PC-3 (cell line): ENCODE results near the gene VAMP3. TPM values are rescaled to one million over a fixed set of nuclear protein-coding genes. Genes with fewer than 3 reads are reported as not detected.
A peak's percentile ranks its signal among the peaks of the same experiment; 100 is the strongest.

Experiments
- ATAC-seq: fragments of 200-7000 bp; cut with Tn5 transposase; 2 replicates; pipeline ENCODE4 v1.9.1; 2020; ENCODE audit warnings: mild to moderate bottlenecking, moderate library complexity
- Bru-seq: library from RNA; stranded (reverse); fragments of 400-500 nt; gene quantifications from one replicate; lab custom pipeline; 2021; lab: Mats Ljungman, UMichigan
- BruChase-seq, 2 experiments: library from RNA; stranded (reverse); fragments of 400-500 nt; gene quantifications; one replicate each; lab custom pipeline; 2021; lab: Mats Ljungman, UMichigan
- BruUV-seq: library from RNA; stranded (reverse); fragments of 400-500 nt; replicated peaks from 2 replicates; lab custom pipeline; 2021; lab: Mats Ljungman, UMichigan
- CTCF ChIA-PET: fragments of 300-600 bp; sonication (Branson Sonifier 250); formaldehyde crosslinking; loops from one replicate; lab custom pipeline; 2022; ENCODE audit warnings: antibody characterized with exemption; lab: Charles Lee
- POLR2A ChIA-PET: fragments of 300-600 bp; sonication (Branson Sonifier 250); formaldehyde crosslinking; loops from one replicate; lab custom pipeline; 2022; ENCODE audit warnings: antibody characterized with exemption; ENCODE audit not compliant: unreplicated experiment; lab: Charles Lee
- DNase-seq: peaks from one replicate; pipeline ENCODE4 v3.0.0-alpha.2; 2015
- H2AFZ ChIP-seq: fragments of 300-600 bp; sonication (generic); 2 replicates; pipeline ENCODE4 v1.6.0; 2016; ENCODE audit warnings: antibody characterized with exemption, low read length
- H3F3A ChIP-seq: fragments of 300-600 bp; sonication (generic); one replicate; pipeline ENCODE4 v1.6.0; 2017; ENCODE audit warnings: antibody characterized with exemption, low read length, control low read depth, mild to moderate bottlenecking; ENCODE audit not compliant: unreplicated experiment
- H3K27ac ChIP-seq: fragments of 300-600 bp; sonication (generic); 2 replicates; pipeline ENCODE4 v1.5.1; 2016; ENCODE audit warnings: mild to moderate bottlenecking, low read length
- H3K27me3 ChIP-seq: fragments of 300-600 bp; sonication (generic); 2 replicates; pipeline ENCODE4 v1.6.1; 2016; ENCODE audit warnings: low read length, mixed read lengths
- H3K36me3 ChIP-seq: fragments of 300-600 bp; sonication (generic); 2 replicates; pipeline ENCODE4 v1.6.1; 2016; ENCODE audit warnings: low read depth, mixed run types, low read length, mixed read lengths
- H3K4me1 ChIP-seq: fragments of 300-600 bp; sonication (generic); 2 replicates; pipeline ENCODE4 v1.5.1; 2016; ENCODE audit warnings: low read length; ENCODE audit not compliant: insufficient read depth
- H3K4me2 ChIP-seq: fragments of 300-600 bp; sonication (generic); 2 replicates; pipeline ENCODE4 v1.6.0; 2016; ENCODE audit warnings: low read length
- H3K4me3 ChIP-seq: fragments of 300-600 bp; sonication (generic); 2 replicates; pipeline ENCODE4 v1.5.1; 2016; ENCODE audit warnings: mild to moderate bottlenecking, low read length, mixed read lengths
- H3K79me2 ChIP-seq: fragments of 300-600 bp; sonication (generic); 2 replicates; pipeline ENCODE4 v1.6.1; 2017; ENCODE audit warnings: low read length, mixed read lengths
- H3K9ac ChIP-seq: fragments of 300-600 bp; sonication (generic); 2 replicates; pipeline ENCODE4 v1.6.0; 2016; ENCODE audit warnings: mild to moderate bottlenecking, low read length
- H3K9me2 ChIP-seq: fragments of 300-600 bp; sonication (generic); replicated peaks from 2 replicates; pipeline ENCODE4 v1.6.1; 2016; ENCODE audit warnings: mixed run types, low read length, mixed read lengths
- H3K9me3 ChIP-seq: fragments of 300-600 bp; sonication (generic); 2 replicates; pipeline ENCODE4 v1.6.1; 2016; ENCODE audit warnings: low read length, mixed read lengths
- H4K20me1 ChIP-seq: fragments of 300-600 bp; sonication (generic); 2 replicates; pipeline ENCODE4 v1.6.1; 2016; ENCODE audit warnings: low read length, mixed read lengths
- CTCF ChIP-seq: fragments of 300-600 bp; sonication (generic); conservative IDR thresholded peaks from 2 replicates; pipeline ENCODE4 v1.5.1; 2017; ENCODE audit warnings: antibody characterized with exemption, low read depth, mild to moderate bottlenecking, low read length
- EZH2 ChIP-seq: fragments of 300-600 bp; sonication (generic); IDR thresholded peaks from one replicate; pipeline ENCODE4 v1.6.1; 2017; ENCODE audit warnings: antibody characterized with exemption, mild to moderate bottlenecking, low read length; ENCODE audit not compliant: unreplicated experiment
- EZH2phosphoT487 ChIP-seq: fragments of 300-600 bp; sonication (generic); IDR thresholded peaks from 2 replicates; pipeline ENCODE4 v1.6.1; 2018; ENCODE audit warnings: mild to moderate bottlenecking, antibody characterized with exemption, low read length, borderline replicate concordance
- intact Hi-C: fragments of 100-400 bp; cut with micrococcal nuclease; formaldehyde crosslinking; loops from 2 replicates; pipeline ENCODE4 v1.9.0; 2023
- long read RNA-seq: library from polyadenylated mRNA; unstranded; transcript quantifications from one replicate; pipeline ENCODE4 v2.0.0, GENCODE V29; 2021; ENCODE audit not compliant: unreplicated experiment
- total RNA-seq: library from RNA; depleted of rRNA; stranded (reverse); fragments of >200 nt; gene quantifications from 2 replicates; pipeline ENCODE4 v1.2.3, GENCODE V29; 2014; rRNA removed

Gene VAMP3, protein sequence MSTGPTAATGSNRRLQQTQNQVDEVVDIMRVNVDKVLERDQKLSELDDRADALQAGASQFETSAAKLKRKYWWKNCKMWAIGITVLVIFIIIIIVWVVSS
- total RNA-seq (64.2 and 67.2 TPM in 2 replicates), Bru-seq, nascent RNA (percentile 91 among the genes with signal in this experiment), BruChase-seq, experiment 1, labeled RNA remaining after a 6-hour chase (percentile 98 among the genes with signal in this experiment), BruChase-seq, experiment 2, labeled RNA remaining after a 2-hour chase (percentile 97 among the genes with signal in this experiment)
- long read RNA-seq, transcript VAMP3-201 (5 exons, 2,205 nt) = major isoform, 123 of 194 reads
- long read RNA-seq, transcript VAMP3-202 (5 exons, 954 nt) = minor isoform, 16 of 194 reads
- long read RNA-seq, partial matches to known transcripts = 50 of 194 reads
- long read RNA-seq, other reads (novel, unspliced or antisense) = 5 of 194 reads

DNA sequence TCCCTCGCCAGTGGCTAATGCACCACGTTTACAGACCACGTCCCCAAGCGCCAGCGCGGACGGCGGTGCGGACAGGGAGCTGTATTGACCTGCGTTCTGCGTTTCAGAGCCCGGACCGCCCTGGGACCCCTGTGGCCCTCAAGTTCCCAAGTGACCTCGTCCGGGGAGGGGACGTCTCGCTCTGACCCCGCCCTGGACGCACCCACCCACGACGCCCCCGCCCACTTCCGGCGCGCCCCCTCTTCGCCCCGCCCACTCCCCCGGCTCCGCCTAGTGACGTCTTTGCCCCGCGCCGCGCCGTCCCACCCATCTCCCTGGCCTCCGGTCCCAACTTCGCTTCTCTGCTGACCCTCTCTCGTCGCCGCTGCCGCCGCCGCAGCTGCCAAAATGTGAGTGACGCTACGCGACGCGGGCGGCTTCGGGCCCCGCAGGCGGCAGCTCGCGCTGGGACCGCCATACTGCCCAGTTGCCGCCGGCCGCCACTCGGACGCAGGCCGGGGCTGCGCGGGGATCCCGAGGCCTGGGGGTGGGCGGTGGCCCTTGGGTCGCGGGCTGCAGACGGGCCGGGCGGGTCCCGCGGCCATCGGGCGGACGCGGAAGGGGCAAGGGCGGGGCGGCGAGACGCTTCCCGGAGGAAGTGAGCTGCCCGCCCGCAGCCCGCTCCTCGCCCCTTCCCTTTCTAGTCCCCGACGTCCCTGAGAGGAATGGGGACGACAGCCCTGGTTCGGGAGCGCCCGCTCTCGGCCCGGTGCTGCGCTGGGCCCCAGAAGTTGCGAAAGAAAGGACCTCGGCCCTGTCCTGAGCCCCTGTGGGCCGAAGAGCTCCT is at the start of gene VAMP3:
VAMP3 (plus strand) TSS at position 300 of the 826 bp plus-strand sequence; CDS start at position 388, 88 bp downstream.
- Histone ChIP-seq H4K20me1 (peaks cover 8% of the 10 kb centered on the region; the same call in 1 of the 2 replicates), H3K27ac (peak within 1 kb of the TSS; percentile 31; the same call in 1 of the 2 replicates), H3K4me2 (peak within 1 kb of the TSS; percentile 99), H3K9me3 (no peaks in the 10 kb centered on the region), H3K4me1 (peaks cover 13% of the 10 kb centered on the region; the same call in 1 of the 2 replicates), H3K36me3 (peaks cover 7% of the 10 kb centered on the region; the same call in 1 of the 2 replicates), H3K9ac (peak within 1 kb of the TSS; percentile 87), H3K27me3 (peaks cover 11% of the 10 kb centered on the region; the same call in 1 of the 2 replicates), H3K4me3 (peak within 1 kb of the TSS; percentile 96), H3K9me2 (no peaks in the 10 kb centered on the region), H3K79me2 (peaks cover 45% of the 10 kb centered on the region), H3F3A (no peaks in the 10 kb centered on the region), H2AFZ (peak within 1 kb of the TSS; percentile 100)
- intact Hi-C loops = no loop called here
- ChIA-PET CTCF (interaction anchor here (0.6 kb wide), 1 partner anchor 82 kb away, joined by 3 read pairs; the partner anchor contains the start of gene UTS2), POLR2A (no interaction called here)
- peak; percentile 59 for DNase-seq
- TF ChIP-seq CTCF = no peak
- no peak for TF ChIP-seq EZH2phosphoT487
- no peak for TF ChIP-seq EZH2
- ATAC-seq = peak; percentile 82
- no TSS peak for BruUV-seq

DNA sequence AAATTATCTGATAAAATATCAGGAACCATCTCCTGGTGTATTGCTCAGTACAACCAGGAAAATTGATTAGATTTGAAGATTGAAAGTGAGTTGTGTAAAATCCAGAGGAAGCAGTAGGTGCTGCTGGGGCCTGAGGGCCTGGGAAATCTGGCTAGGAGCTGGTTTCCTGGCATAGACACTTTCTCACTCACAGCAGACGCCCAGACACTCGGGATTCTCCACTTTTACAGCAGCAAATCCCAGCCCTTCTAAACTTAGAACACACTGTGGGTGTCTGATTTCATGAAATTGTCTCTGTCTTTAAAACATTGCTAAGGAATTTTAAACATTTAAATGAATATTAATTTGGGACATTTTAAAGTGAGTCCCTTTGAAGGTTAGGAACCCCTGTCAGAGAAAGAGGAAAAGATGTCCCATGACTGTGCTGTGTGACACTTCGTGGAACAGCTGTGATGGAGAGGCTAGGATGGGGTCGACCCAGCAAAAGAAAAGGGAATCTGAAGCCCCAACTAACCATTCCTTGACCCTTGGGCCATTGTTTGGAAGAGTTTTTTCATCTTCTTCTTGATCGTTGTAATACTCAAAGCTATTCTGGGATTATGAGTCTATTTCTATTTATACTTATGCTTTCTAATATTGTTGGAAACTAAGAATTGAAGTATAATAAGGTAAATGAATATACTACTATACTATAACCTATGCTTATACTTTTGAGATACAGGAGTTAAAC is 49.0 kb upstream of the VAMP3 start:
- H3K36me3 ChIP-seq = no peaks in the 10 kb centered on the region
- H4K20me1 ChIP-seq = no peaks in the 10 kb centered on the region
- no peak overlapping the region for H3K9ac ChIP-seq
- H3K27ac ChIP-seq = no peak overlapping the region
- H3K4me2 ChIP-seq = no peak overlapping the region
- H3K4me3 ChIP-seq = no peak overlapping the region
- POLR2A ChIA-PET = no interaction called here
- H3K9me3 ChIP-seq = no peaks in the 10 kb centered on the region
- no TSS peak for BruUV-seq
- H3K4me1 ChIP-seq = no peaks in the 10 kb centered on the region
- H3K27me3 ChIP-seq = peaks cover 40% of the 10 kb centered on the region
- H2AFZ ChIP-seq = no peak overlapping the region
- ATAC-seq (no peak), DNase-seq (no peak)
- TF ChIP-seq CTCF (no peak), EZH2 (no peak), EZH2phosphoT487 (no peak)
- CTCF ChIA-PET = interaction anchor here (0.5 kb wide), 1 partner anchor 27 kb away, joined by 3 read pairs; no protein-coding TSS in a partner anchor
- H3K9me2 ChIP-seq = no peaks in the 10 kb centered on the region
- H3F3A ChIP-seq = no peaks in the 10 kb centered on the region
- intact Hi-C loops = no loop called here
- no peaks in the 10 kb centered on the region for H3K79me2 ChIP-seq
